Epithelial cell of esophagus (primary cell): ENCODE results near the gene GIT2.
A peak's percentile ranks its signal among the peaks of the same experiment; 100 is the strongest.

Source experiments
- DNase-seq: peaks from one replicate; pipeline ENCODE4 v3.0.0; 2010; ENCODE audit warnings: low read depth
- H3K4me3 ChIP-seq: 2 replicates; pipeline ENCODE4 v1.5.1; 2011; ENCODE audit warnings: mild to moderate bottlenecking, low read length, control low read depth
- CTCF ChIP-seq: IDR thresholded peaks from 2 replicates; pipeline ENCODE4 v1.5.1; 2011; ENCODE audit warnings: low read depth, mild to moderate bottlenecking, low read length, control low read depth, inconsistent platforms; ENCODE audit not compliant: insufficient read depth; ENCODE audit errors: missing control alignments

GIT2 gene

GRCh38 chr12:109947521-109947920, 48.6 kb downstream of the GIT2 start:
- H3K4me3 ChIP-seq = no peak overlapping the region
- DNase-seq = no peak

GRCh38 chr12:109946913-109947312, 49.3 kb downstream of the GIT2 start:
- H3K4me3 ChIP-seq = no peak overlapping the region
- DNase-seq = no peak
- no peak for TF ChIP-seq CTCF

More at GRCh38 chr12:109947521-109947920, 48.6 kb downstream of the GIT2 start:
- no peak for TF ChIP-seq CTCF

- no peak for TF ChIP-seq CTCF
- DNase-seq = no peak
- no peak overlapping the region for H3K4me3 ChIP-seq
Measured at GRCh38 chr12:109946505-109946904, 49.7 kb downstream of the GIT2 start.

- DNase-seq = peak; percentile 67
- TF ChIP-seq CTCF = no peak
- no peak overlapping the region for H3K4me3 ChIP-seq
Measured at GRCh38 chr12:109944561-109945359, 51.4 kb downstream of the GIT2 start.

GRCh38 chr12:109943811-109944210, 52.4 kb downstream of the GIT2 start:
- no peak for TF ChIP-seq CTCF
- H3K4me3 ChIP-seq = no peak overlapping the region
- peak; percentile 33 for DNase-seq

GRCh38 chr12:109940339-109940923, 55.7 kb downstream of the GIT2 start:
- no peak overlapping the region for H3K4me3 ChIP-seq
- no peak for TF ChIP-seq CTCF
- no peak for DNase-seq
